Activated CD8-positive, alpha-beta T cell treated with anti-CD3 and anti-CD28 coated beads, Interleukin-2, amount 10 ng/mL, durations not matched to agents 7 days and 5 days (primary cell): Measurements from ENCODE around the gene HIPK2. TPM values are rescaled to one million over a fixed set of nuclear protein-coding genes. Genes with fewer than 3 reads are reported as not detected.

Experiments used
- ATAC-seq: fragments of 150-1000 bp; cut with Tn5 transposase; one replicate; pipeline ENCODE4 v1.10.0; 2021; ENCODE audit warnings: moderate library complexity
- CTCF ChIA-PET: fragments of 350-600 bp; sonication (Branson Sonifier 250); formaldehyde crosslinking; loops from one replicate; lab custom pipeline; 2021; ENCODE audit warnings: antibody characterized with exemption; lab: Charles Lee
- POLR2A ChIA-PET: fragments of 350-600 bp; sonication (Branson Sonifier 250); formaldehyde crosslinking; loops from one replicate; lab custom pipeline; 2021; ENCODE audit warnings: antibody characterized with exemption; lab: Charles Lee
- DNase-seq: peaks from one replicate; pipeline ENCODE4 v3.0.0-alpha.2; 2020
- H3K27ac Mint-ChIP-seq: one replicate; pipeline ENCODE4 v1.8.0; 2021; ENCODE audit warnings: mild to moderate bottlenecking, mixed read lengths
- H3K27me3 Mint-ChIP-seq: one replicate; pipeline ENCODE4 v1.8.0; 2021; ENCODE audit warnings: low read depth, mixed read lengths
- H3K36me3 Mint-ChIP-seq: one replicate; pipeline ENCODE4 v1.8.0; 2021; ENCODE audit warnings: low read depth, mixed read lengths
- H3K4me1 Mint-ChIP-seq: one replicate; pipeline ENCODE4 v1.8.0; 2021; ENCODE audit warnings: low read depth, mixed read lengths
- H3K4me3 Mint-ChIP-seq: one replicate; pipeline ENCODE4 v1.8.0; 2021; ENCODE audit warnings: mild to moderate bottlenecking, mixed read lengths
- H3K9me3 Mint-ChIP-seq: one replicate; pipeline ENCODE4 v1.8.0; 2022; ENCODE audit warnings: mixed read lengths; ENCODE audit not compliant: insufficient read depth
- total RNA-seq, 2 experiments: library from RNA; stranded (reverse); gene quantifications; one replicate each; pipeline ENCODE4 v1.2.3, GENCODE V29; 2021

HIPK2 gene
- total RNA-seq, 2 experiments from 2014 or later = 17.0 to 17.2 TPM

GRCh38 chr7:139682136-139683013 is 95.4 kb downstream of the HIPK2 start:
- ChIA-PET POLR2A (interaction anchor here (1.0 kb wide), 1 partner anchor 10 kb away, joined by 4 read pairs; no protein-coding TSS in a partner anchor), CTCF (interaction anchor here (2.0 to 2.1 kb wide), 2 partner anchors 36 to 84 kb away, joined by 4 to 7 read pairs; no protein-coding TSS in a partner anchor)
- Mint-ChIP-seq H3K36me3 (peaks cover 18% of the 10 kb centered on the region), H3K27me3 (no peaks in the 10 kb centered on the region), H3K4me1 (peaks cover 48% of the 10 kb centered on the region), H3K27ac (peak overlapping the region; percentile 82), H3K9me3 (peaks cover 15% of the 10 kb centered on the region), H3K4me3 (no peak overlapping the region)
- peak; percentile 37 for ATAC-seq
- DNase-seq = peak; percentile 33

- no peak overlapping the region for H3K4me3 Mint-ChIP-seq
- no peak for DNase-seq
- ChIA-PET POLR2A (interaction anchor here (1.0 kb wide), 1 partner anchor 9 kb away, joined by 4 read pairs; no protein-coding TSS in a partner anchor), CTCF (interaction anchor here (2.0 kb wide), 1 partner anchor 36 kb away, joined by 7 read pairs; no protein-coding TSS in a partner anchor)
- peaks cover 14% of the 10 kb centered on the region for H3K9me3 Mint-ChIP-seq
- peaks cover 17% of the 10 kb centered on the region for H3K36me3 Mint-ChIP-seq
- H3K27me3 Mint-ChIP-seq = no peaks in the 10 kb centered on the region
- peak; percentile 13 for ATAC-seq
- peaks cover 48% of the 10 kb centered on the region for H3K4me1 Mint-ChIP-seq
- H3K27ac Mint-ChIP-seq = peak overlapping the region; percentile 82
Measured at GRCh38 chr7:139681812-139682135, 96.0 kb downstream of the HIPK2 start.

- peak overlapping the region; percentile 46 for H3K4me3 Mint-ChIP-seq
- H3K9me3 Mint-ChIP-seq = peaks cover 10% of the 10 kb centered on the region
- CTCF ChIA-PET = interaction anchor here (0.6 to 2.0 kb wide), 2 partner anchors 35 to 730 kb away, joined by 3 to 7 read pairs; no protein-coding TSS in a partner anchor
- H3K36me3 Mint-ChIP-seq = peaks cover 14% of the 10 kb centered on the region
- H3K27ac Mint-ChIP-seq = peak overlapping the region; percentile 82
- POLR2A ChIA-PET = interaction anchor here (1.0 kb wide), 2 partner anchors 9 to 12 kb away, joined by 3 to 4 read pairs; no protein-coding TSS in a partner anchor
- H3K27me3 Mint-ChIP-seq = no peaks in the 10 kb centered on the region
- H3K4me1 Mint-ChIP-seq = peaks cover 48% of the 10 kb centered on the region
- DNase-seq (no peak), ATAC-seq (peak; percentile 36)
Measured at GRCh38 chr7:139681463-139681755, 96.4 kb downstream of the HIPK2 start.

- POLR2A ChIA-PET = interaction anchor here (1.0 kb wide), 1 partner anchor 11 kb away, joined by 3 read pairs; no protein-coding TSS in a partner anchor
- Mint-ChIP-seq H3K27ac (peak overlapping the region; percentile 82), H3K36me3 (peaks cover 8% of the 10 kb centered on the region), H3K27me3 (no peaks in the 10 kb centered on the region), H3K4me3 (peak overlapping the region; percentile 46), H3K9me3 (peaks cover 7% of the 10 kb centered on the region), H3K4me1 (peaks cover 53% of the 10 kb centered on the region)
- DNase-seq = peak; percentile 76
- peak; percentile 85 for ATAC-seq
- CTCF ChIA-PET = interaction anchor here (0.6 to 2.0 kb wide), 2 partner anchors 35 to 730 kb away, joined by 3 to 7 read pairs; no protein-coding TSS in a partner anchor
Measured at GRCh38 chr7:139680676-139681462, 96.9 kb downstream of the HIPK2 start.

- no peak for ATAC-seq
- no peak overlapping the region for H3K4me3 Mint-ChIP-seq
Measured at GRCh38 chr7:139679731-139680594, 97.8 kb downstream of the HIPK2 start.

GRCh38 chr7:139676390-139676789 is 101.4 kb downstream of the HIPK2 start:
- Mint-ChIP-seq H3K27me3 (no peaks in the 10 kb centered on the region), H3K36me3 (no peaks in the 10 kb centered on the region), H3K4me3 (no peak overlapping the region), H3K27ac (no peak overlapping the region), H3K4me1 (peaks cover 40% of the 10 kb centered on the region), H3K9me3 (no peaks in the 10 kb centered on the region)
- CTCF ChIA-PET = no interaction called here
- DNase-seq (no peak), ATAC-seq (no peak)
- POLR2A ChIA-PET = no interaction called here

More at GRCh38 chr7:139679731-139680594, 97.8 kb downstream of the HIPK2 start:
- ChIA-PET CTCF (interaction anchor here (2.0 kb wide), 1 partner anchor 34 kb away, joined by 7 read pairs; no protein-coding TSS in a partner anchor), POLR2A (no interaction called here)
- Mint-ChIP-seq H3K9me3 (peaks cover 4% of the 10 kb centered on the region), H3K4me1 (peaks cover 61% of the 10 kb centered on the region), H3K27ac (peak overlapping the region; percentile 82), H3K27me3 (no peaks in the 10 kb centered on the region), H3K36me3 (peaks cover 4% of the 10 kb centered on the region)
- DNase-seq = no peak

GRCh38 chr7:139675127-139676125 is 102.4 kb downstream of the HIPK2 start:
- Mint-ChIP-seq H3K36me3 (no peaks in the 10 kb centered on the region), H3K4me1 (peaks cover 30% of the 10 kb centered on the region), H3K9me3 (no peaks in the 10 kb centered on the region), H3K4me3 (no peak overlapping the region), H3K27ac (no peak overlapping the region), H3K27me3 (no peaks in the 10 kb centered on the region)
- ChIA-PET POLR2A (no interaction called here), CTCF (interaction anchor here (0.6 to 1.6 kb wide), 2 partner anchors 30 to 778 kb away, joined by 3 to 7 read pairs; no protein-coding TSS in a partner anchor)
- ATAC-seq (no peak), DNase-seq (no peak)

- DNase-seq (no peak), ATAC-seq (no peak)
- CTCF ChIA-PET = interaction anchor here (0.6 to 1.6 kb wide), 2 partner anchors 29 to 778 kb away, joined by 3 to 7 read pairs; no protein-coding TSS in a partner anchor
- POLR2A ChIA-PET = no interaction called here
- no peaks in the 10 kb centered on the region for H3K9me3 Mint-ChIP-seq
- H3K36me3 Mint-ChIP-seq = no peaks in the 10 kb centered on the region
- peaks cover 33% of the 10 kb centered on the region for H3K4me1 Mint-ChIP-seq
- no peak overlapping the region for H3K27ac Mint-ChIP-seq
- H3K4me3 Mint-ChIP-seq = no peak overlapping the region
- no peaks in the 10 kb centered on the region for H3K27me3 Mint-ChIP-seq
Measured at GRCh38 chr7:139674752-139675126, 103.1 kb downstream of the HIPK2 start.

GRCh38 chr7:139674341-139674740 is 103.5 kb downstream of the HIPK2 start:
- peaks cover 35% of the 10 kb centered on the region for H3K4me1 Mint-ChIP-seq
- H3K4me3 Mint-ChIP-seq = no peak overlapping the region
- H3K36me3 Mint-ChIP-seq = no peaks in the 10 kb centered on the region
- ATAC-seq (no peak), DNase-seq (no peak)
- no peaks in the 10 kb centered on the region for H3K27me3 Mint-ChIP-seq
- ChIA-PET CTCF (interaction anchor here (1.6 kb wide), 1 partner anchor 29 kb away, joined by 7 read pairs; no protein-coding TSS in a partner anchor), POLR2A (no interaction called here)
- H3K27ac Mint-ChIP-seq = no peak overlapping the region
- H3K9me3 Mint-ChIP-seq = no peaks in the 10 kb centered on the region

GRCh38 chr7:139673762-139674161 is 104.0 kb downstream of the HIPK2 start:
- Mint-ChIP-seq H3K4me3 (no peak overlapping the region), H3K27ac (no peak overlapping the region), H3K36me3 (no peaks in the 10 kb centered on the region), H3K9me3 (no peaks in the 10 kb centered on the region), H3K27me3 (no peaks in the 10 kb centered on the region), H3K4me1 (peaks cover 39% of the 10 kb centered on the region)
- DNase-seq (no peak), ATAC-seq (no peak)
- ChIA-PET CTCF (interaction anchor here (1.6 kb wide), 1 partner anchor 28 kb away, joined by 7 read pairs; no protein-coding TSS in a partner anchor), POLR2A (no interaction called here)
